CD1c-positive myeloid dendritic cell (primary cell): ENCODE data around the gene TMEM140.
"Not testable (repeated sequence)": the region's sequence is repeated elsewhere in the genome, so short reads cannot be mapped to it uniquely, and the experiment has no call there.

Experiments
- DNase-seq: peaks from one replicate; pipeline ENCODE4 v3.0.0-alpha.2; 2016; ENCODE audit errors: extremely low spot score

TMEM140 gene

GRCh38 chr7:135147899-135148721, at the start of gene TMEM140:
TSS of gene TMEM140 (plus strand) at chr7:135148072. CDS start at chr7:135164442, 16,370 bp downstream.
- peak; percentile 74 for DNase-seq

DNA sequence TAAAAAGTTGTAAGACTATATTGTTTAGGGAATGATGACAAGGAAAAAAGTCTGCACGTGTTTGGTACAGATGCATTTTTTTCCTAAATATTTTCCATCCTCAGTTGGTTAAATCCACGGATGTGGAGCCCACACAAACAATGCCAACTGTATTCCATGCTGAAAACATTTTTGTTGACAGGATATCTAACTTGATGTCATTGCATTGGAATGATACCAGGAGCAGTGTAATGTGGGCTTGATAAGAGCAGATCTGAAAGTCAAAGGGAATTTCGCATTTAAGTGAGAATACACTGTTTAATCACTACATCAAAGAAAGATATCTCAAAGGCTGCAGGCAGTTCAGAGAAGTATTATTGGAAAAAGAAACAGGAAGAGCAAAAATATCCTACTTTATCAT, 49.5 kb upstream of the TMEM140 start:
- DNase-seq = no peak

DNA sequence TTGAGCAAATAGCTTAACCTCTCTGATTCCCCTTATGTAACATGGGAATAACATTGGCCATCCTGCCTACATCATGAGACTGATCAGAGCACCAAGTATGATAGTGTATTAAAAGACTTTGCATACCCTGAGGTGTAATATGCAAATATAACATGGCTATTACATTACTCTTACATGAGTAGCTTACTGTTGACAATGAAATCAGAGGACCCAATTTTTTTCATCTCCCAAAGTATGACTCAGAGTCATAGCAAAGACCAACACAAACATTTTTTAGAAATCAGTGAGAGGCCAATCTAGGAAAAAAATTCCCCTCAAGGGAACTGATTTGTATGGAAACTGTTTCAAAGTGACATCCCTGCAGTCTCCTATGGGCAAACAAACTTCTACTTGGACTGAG, 47.0 kb upstream of the TMEM140 start:
- no peak for DNase-seq

DNA sequence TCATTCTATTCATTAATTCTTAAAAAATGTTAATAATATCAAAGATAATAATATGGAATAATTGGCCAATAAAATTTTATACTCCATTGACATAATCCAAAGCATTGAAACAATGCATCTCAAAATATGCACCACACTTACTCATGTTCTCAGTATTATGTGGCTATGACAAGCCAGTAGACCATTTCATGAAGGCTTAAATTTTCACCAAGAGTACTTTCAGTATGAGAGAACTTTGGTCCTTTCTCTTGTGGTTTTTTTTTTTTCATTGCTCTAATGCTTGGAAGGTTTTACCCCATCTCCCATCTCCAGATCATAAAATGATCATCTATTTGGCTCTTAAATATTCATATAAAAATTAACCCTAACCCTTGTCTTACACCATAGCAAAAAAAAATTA, 45.5 kb upstream of the TMEM140 start:
- DNase-seq = no peak

DNA sequence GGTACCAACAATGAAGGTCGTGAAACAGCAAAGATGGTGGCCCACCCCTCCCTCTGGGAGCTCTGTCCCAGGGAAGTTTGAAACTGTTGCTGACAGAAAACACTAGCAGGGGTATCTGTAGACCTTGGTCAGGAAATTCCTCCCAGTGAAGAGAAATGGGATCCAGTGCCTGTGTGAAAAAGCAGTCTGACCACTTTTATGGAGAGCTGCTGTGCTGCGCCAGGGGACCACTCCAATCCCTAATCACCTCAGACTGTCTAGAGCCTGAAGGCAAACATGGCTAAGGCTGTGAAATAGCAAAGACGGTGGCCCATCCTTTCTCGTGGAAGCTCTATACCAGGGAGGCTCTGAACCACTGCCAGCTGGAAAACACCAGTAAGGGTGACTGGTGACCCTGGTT, 38.3 kb upstream of the TMEM140 start:
- DNase-seq = no peak

DNA sequence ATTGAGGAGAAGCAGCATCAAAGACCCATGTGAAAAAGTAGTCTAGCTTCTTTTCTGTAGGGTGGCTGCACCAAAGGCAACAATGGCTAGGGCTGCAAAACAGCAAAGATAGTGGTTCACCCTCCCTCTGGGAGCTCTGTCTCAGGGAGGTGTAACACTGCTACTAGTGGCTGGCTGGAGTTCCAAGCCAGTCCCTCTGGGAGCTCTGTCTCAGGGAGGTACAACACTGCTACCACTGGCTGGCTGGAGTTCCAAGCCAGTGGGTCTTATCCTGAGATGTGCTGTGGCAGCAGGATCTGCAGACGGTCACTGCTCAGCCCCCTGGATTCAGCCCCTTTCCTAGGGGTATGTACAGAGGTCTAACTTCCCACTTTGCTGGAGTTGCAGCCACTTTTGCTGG, 37.9 kb upstream of the TMEM140 start:
- no peak for DNase-seq

- no peak for DNase-seq
These were observed 36.5 kb upstream of the TMEM140 start for GRCh38 chr7:135111379-135111778.

- no peak for DNase-seq
These were observed 33.2 kb upstream of the TMEM140 start for GRCh38 chr7:135114622-135115021.

- DNase-seq = no peak
These were observed 30.8 kb upstream of the TMEM140 start for GRCh38 chr7:135117096-135117495.

DNA sequence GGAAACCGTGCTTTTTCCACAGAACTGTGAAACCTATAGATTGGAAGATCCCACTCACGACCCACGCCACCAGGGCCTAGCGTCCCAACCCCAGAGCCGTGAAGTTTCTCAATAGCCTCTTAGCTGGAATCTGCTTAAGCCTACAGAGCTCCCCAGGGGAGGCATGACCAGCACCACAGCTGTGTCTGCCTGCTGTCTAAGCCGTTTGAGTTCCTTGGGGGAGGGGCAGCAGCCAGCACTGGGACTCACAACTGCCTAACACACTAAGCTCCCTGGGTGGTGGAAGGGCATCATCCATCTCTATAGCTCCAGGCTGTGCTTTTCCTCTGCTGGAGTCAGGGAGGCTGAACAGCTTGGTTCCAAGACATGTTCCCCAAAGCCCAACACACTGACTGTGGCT, 26.0 kb upstream of the TMEM140 start:
- DNase-seq = no peak

DNA sequence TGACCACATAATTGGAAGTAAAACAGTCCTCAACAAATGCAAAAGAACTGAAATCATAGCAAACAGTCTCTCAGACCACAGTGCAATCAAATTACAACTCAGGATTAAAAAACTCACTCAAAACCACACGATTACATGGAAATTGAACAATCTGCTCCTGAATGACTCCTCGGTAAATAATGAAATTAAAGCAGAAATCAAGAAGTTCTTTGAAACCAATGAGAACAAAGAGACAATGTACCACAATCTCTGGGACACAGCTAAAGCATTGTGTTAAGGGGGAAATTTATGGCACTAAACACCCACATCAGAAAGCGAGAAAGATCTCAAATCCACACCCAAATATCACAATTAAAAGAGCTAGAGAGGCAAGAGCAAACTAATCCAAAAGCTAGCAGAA, 23.2 kb upstream of the TMEM140 start:
- not testable (repeated sequence) for DNase-seq

GRCh38 chr7:135128931-135129330, 18.9 kb upstream of the TMEM140 start:
- DNase-seq = no peak

DNA sequence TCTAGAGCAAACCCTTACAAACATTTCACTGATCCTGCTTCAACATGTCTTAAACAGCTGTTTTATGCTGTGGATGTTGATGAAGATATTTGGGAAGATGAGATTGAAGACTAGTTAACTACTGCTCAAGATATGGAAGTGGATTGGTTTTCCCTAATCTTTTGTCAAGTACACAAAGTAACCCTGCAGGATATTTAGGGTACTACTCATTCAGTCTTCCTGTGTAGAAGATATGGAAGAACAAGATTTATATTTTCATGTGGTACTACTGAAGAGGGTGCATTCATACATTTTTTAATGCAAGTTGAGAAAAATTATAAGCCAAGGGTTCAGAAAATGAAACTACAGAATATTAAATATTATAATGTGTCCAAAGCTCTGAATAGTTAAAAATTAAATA, 18.3 kb upstream of the TMEM140 start:
- no peak for DNase-seq

DNA sequence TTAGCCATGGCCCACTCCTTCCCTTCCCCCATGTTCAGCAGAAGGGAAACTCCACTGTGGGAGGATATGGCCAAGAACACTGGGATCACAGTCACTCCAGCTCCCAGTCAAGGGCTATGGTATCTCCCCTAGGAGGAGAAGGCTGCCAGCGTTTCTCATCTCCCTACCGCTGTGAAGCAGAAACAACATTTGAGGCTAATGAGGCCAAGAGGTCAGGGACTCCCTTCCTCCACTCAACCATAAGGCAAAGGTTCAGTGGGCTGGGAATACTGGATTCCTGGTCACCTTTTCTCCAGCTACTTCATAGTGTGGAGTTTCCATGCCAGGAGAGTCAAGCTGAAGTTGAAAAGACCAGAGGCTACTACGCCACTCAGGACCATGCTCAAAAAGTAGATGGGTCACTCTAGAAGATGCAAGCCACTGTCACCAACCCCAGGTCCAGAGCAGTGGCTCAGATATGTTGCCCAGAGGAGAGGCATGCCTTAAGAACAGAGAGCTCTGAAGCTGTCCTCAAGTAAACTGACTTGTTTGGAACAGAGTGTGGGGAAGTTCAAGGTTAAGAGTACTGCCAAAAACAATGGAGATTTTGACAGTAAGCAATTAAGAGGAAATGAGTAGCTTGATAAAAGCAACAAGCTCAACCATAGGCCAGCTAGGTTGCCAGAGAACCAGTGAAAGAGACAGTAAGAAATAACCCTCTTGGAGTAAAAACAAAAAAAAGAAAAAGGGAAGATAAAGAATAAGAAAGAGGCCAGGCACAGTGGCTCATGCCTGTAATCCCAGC, 3.8 kb upstream of the TMEM140 start:
- no peak for DNase-seq

- DNase-seq = peak; percentile 43
These were observed 452 bp upstream of the TMEM140 start for GRCh38 chr7:135147341-135147898.

- DNase-seq = peak; percentile 33
These were observed 2.4 kb downstream of the TMEM140 start for GRCh38 chr7:135150072-135150782.

DNA sequence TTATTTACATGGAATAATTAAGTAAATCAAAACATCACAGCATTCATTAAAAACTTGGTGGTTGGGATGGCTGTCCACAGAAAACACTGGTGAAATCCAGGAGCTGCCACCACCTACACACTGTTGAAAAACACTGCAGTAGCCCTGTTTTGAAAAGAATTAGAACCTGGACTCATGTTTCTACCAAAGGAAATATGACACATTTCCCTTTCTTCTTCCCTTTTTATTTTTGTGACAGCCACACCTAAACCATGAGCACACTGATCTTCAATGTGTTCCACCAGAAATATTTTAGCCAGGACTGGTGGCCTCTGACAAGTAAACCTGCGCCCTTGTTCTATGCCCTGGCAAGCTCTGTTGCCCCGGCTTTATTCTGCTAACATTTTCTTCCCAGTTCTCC, 3.3 kb downstream of the TMEM140 start:
- DNase-seq = peak; percentile 46

DNA sequence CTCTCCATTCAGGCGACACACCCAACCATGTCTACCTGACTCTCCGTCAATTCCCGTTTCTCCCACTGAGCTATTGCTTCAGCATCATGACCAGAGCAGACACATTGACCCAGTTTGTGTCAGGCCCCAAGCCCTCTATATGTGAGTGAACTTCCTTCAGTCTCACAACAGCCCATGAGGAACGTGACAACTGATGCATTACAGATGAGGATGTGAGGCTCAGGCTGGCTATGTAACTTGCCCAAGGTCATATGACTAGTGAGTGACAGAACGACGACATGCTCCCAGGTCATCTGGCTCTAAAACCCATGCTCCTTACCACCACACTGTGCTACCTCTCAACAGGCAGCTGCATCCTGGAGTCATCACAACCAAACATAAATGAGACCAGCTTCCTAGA, 3.7 kb downstream of the TMEM140 start:
- peak; percentile 77 for DNase-seq

GRCh38 chr7:135152442-135152841, 4.6 kb downstream of the TMEM140 start:
- no peak for DNase-seq

- no peak for DNase-seq
These were observed 6.9 kb downstream of the TMEM140 start for GRCh38 chr7:135154734-135155133.

DNA sequence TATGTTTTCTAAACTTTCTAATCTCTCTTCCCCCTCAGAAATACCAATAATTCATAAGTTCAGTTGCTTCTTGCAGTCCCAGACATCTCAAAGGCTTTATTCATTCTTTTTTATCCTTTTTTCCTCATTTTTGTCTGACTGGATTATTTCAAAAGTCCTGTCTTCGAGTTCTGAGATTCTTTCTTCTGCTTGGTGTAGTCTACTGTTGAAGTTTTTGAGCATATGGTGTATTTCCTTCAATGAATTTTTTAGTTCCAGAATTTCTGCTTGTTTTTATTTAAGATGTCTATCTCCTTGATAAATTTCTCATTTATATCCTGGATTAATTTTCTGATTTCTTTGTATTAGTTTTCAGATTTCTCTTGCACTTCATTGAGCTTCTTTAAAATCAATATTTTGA, 8.4 kb downstream of the TMEM140 start:
- no peak for DNase-seq

GRCh38 chr7:135158141-135158655, 10.3 kb downstream of the TMEM140 start:
- no peak for DNase-seq
